HG03159 (cell line): ENCODE results near the gene SLC13A5.

Experiments
- ATAC-seq: cut with Tn5 transposase; IDR thresholded peaks from one replicate; pipeline ENCODE4 v1.9.1; 2021; ENCODE audit warnings: mild to moderate bottlenecking, moderate library complexity; ENCODE audit not compliant: unreplicated experiment

Gene SLC13A5

DNA sequence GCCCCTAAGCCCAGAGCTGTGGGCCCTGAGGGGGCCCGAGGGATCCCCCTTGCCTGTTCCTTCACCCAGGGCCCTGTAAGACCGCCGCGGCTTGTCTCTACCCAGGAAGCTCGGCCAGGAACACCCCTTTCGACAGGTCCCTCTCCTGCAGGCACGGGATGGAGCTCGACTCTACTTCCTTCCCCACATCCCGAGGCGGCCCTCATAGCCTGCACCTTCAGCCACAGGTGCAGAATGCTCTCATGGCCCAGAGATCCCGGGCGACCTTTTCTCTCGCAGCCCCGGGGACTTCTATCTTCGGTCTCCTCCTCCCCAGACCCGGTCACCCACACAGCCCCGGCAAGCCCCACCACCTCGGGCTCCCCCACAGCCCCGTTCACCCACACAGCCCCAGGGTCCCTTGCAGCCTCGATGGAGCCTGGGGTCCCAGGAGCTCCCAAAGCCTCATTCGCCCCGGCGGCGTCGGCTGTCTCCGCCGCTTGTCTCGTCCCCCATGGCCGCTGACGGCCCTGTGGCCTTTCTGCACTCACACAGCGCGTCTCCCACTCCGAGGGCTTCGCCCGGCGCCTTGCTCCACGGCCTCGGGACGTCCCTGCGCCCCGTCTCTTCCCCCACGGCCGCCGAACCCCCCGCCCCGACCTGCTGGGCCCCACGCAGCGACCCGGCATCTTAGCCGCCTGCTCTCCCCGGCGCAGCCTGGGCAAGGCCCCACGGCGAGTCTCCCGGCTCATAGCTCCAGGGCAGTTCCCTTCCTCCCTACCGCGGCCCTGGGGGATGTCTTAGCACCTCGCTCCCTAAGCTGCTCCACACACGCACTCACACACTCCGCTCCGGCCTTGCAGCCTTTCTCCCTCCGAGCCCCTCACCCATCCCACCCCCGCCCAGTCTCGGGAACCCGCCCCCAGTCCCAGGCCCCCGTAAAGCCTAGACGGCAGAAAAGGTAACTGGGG lies 73.3 kb downstream of the SLC13A5 start:
- no peak for ATAC-seq

DNA sequence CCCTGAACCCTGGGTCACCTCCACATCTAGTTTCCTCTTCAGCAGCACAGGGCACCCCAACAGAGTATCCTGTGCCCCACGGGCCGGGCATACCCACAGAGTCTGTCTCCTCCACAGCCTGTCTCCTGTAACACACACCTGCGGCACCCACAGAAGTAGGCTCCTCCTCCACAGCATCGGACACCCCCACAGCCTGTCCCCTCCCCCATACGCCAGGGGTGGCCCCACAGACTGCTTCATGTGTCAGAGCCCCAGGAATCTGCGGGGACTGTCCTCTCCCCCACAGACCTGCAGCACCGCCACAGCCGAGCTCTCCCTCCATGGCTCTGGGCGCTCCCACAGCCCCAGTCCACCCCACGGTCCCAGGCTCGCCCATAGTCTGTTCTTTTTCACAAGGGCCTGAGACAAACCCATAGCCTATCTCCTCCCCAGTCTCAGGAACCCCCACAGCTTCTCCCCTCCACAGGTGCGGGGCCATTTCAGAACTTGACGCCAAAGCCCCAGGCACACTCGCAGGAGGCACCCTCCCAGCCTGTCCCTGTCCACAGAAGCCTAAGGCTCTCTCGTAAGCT lies 74.1 kb downstream of the SLC13A5 start:
- ATAC-seq, result no peak

DNA sequence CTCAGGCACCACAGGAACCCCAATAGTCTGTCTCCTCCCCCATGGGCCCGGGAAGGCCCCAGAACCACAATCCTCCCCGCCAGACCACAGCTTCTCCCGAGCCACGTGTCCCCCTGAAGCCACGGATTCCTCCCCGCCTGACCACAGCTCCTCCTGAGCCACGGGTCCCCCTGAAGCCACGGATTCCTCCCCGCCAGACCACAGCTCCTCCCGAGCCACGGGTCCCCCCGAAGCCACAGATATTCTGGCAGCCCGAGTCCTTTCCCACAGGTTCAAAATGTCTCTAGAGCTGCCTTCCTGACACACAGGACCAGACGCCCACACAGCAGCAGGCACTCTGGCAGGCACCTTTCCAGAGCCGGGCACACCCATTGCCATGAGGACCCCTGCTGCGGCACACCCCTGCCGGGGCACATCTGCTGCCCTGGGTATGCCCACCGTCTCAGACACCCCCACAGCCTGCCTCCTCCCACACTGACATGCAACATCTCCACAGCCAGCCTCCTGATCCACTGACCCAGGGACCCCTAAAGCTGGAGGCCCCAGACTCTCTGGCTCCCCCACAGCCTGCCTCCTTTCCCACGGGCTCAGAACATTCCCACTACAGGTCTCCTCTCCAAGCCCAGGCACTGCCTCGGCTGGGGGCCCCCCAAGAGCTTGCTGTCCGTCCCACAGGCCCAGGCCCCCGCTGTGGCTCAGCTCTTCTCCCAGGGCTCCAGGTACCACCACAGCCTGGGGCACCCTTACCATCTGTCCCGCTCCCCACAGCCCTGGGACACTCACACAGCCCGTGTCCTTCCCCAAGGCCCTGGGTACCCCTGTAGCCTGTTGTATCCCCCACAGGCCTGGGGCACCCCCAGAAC lies 74.9 kb downstream of the SLC13A5 start:
- no peak for ATAC-seq

DNA sequence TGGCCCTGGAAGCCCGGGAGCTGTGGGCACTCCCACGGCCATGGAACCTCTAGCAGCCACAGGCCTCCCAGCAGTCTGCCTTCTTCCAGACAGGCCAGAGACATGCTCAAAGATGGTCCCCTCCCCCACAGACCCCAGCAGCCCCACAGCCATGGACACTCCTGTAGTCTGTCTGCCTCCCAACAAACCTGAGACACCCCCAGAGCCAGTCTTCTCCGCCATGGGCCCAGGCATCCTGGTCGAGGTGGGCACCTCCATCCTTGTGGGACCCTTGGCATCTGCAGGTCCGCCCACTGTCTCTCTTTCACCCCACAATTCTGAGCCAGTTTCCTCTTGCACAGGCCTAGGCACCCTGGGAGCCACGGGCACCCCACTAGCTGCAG lies 75.7 kb downstream of the SLC13A5 start:
- ATAC-seq, result no peak

DNA sequence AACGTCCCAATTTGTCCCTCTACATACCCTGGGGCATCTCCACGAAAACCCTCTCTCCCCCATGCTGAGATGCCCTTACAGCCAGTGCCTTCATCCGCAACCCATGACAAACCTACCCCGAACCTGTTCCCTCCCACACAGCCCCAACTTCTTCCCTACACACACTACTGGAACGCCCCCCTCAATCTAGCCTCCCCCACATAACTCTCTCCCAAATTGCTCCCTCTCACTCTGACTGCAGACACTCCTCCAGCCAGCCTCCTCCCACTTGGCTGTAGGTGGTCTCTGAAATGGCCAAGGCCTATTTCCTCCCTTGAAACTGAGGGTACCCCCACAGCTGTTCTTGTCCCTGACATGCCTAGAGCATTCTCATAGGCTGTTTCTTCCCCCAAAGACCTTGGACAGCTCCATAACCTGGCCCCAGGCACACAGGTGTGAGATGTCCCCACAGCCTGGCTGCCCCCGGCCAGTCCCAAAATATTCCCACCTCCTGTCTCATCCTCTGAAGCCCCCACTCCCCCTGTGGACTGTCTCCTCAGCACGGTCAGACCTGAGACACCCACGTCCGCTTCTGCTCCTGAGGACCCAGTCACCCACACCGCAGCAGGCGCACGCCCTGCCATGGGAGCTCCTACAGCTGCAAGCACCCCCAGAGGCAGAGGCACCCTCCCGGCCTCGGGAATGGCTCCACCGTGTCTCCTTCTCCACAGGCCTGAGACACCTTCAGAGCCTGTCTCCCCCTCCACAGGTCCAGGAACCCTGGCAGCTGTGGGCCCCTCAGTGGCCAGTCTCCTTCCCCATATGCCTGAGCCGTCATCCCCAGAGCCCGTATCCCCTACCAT lies 76.3 kb downstream of the SLC13A5 start:
- no peak for ATAC-seq

DNA sequence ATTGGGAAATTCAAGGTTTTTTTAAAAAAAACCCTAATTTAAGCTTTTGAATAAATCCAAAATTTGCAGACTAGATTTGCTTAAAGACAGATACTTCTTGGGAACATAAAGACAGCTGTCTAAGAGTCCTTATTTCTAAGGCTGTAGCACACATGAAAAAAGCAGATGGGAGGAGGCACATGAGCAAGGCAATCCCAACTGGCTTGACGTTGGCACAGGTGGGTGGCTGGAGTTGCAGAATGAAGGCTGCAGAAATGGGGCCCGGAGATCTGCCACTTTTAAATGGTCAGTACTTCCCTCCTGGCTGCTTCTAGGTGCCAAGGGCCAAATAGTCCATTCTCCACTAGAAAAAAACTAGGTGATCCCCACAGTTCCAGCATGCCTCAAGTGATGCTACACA lies 77.1 kb downstream of the SLC13A5 start:
- ATAC-seq, result no peak
